NCI-H446 treated with DMSO at 0.1 percent for 48 hours (cell line): ENCODE measurements around the gene PKP2.

Experiments used
- DNase-seq: peaks from one replicate; lab custom pipeline; 2025; lab: John Stamatoyannopoulos, UW

PKP2 gene

GRCh38 chr12:32896432-32897280, at the start of gene PKP2:
PKP2 (minus strand) TSS chr12:32896777; CDS start chr12:32896731, 46 bp downstream.
- DNase-seq = no peak

GRCh38 chr12:32944195-32944594, 47.6 kb upstream of the PKP2 start:
- no peak for DNase-seq

- no peak for DNase-seq
Measured at GRCh38 chr12:32939801-32940200, 43.2 kb upstream of the PKP2 start.

GRCh38 chr12:32926963-32927362, 30.4 kb upstream of the PKP2 start:
- DNase-seq = no peak

GRCh38 chr12:32926356-32926755, 29.8 kb upstream of the PKP2 start:
- DNase-seq = no peak

GRCh38 chr12:32922546-32923297, 26.1 kb upstream of the PKP2 start:
- DNase-seq = no peak

- no peak for DNase-seq
Measured at GRCh38 chr12:32921397-32921796, 24.8 kb upstream of the PKP2 start.

- DNase-seq = no peak
Measured at GRCh38 chr12:32920506-32921085, 24.0 kb upstream of the PKP2 start.

GRCh38 chr12:32918890-32919801, 22.6 kb upstream of the PKP2 start:
- DNase-seq = no peak

- DNase-seq = no peak
Measured at GRCh38 chr12:32917094-32917611, 20.6 kb upstream of the PKP2 start.

- DNase-seq = no peak
Measured at GRCh38 chr12:32907898-32908476, 11.4 kb upstream of the PKP2 start.

GRCh38 chr12:32907166-32907565, 10.6 kb upstream of the PKP2 start:
- DNase-seq = no peak

- no peak for DNase-seq
Measured at GRCh38 chr12:32906399-32907165, 10.0 kb upstream of the PKP2 start.

- DNase-seq = no peak
Measured at GRCh38 chr12:32903763-32904162, 7.2 kb upstream of the PKP2 start.

- DNase-seq = no peak
Measured at GRCh38 chr12:32903318-32903717, 6.7 kb upstream of the PKP2 start.

- DNase-seq = no peak
Measured at GRCh38 chr12:32902287-32902997, 5.9 kb upstream of the PKP2 start.

GRCh38 chr12:32901553-32901952, 5.0 kb upstream of the PKP2 start:
- no peak for DNase-seq

GRCh38 chr12:32897687-32898573, 1.4 kb upstream of the PKP2 start:
- no peak for DNase-seq

- DNase-seq = no peak
Measured at GRCh38 chr12:32897281-32897610, 669 bp upstream of the PKP2 start.
